ENCODE measurements around the gene STK32A.

The STK32A gene

GRCh38 chr5:147427521-147428401 lies 192.9 kb downstream of the STK32A start:
- DNase-seq: no peak

- no peak for DNase-seq
Observed at GRCh38 chr5:147430628-147431027, 195.8 kb downstream of the STK32A start.

- no peak for DNase-seq
Observed at GRCh38 chr5:147431586-147431985, 196.8 kb downstream of the STK32A start.

- no peak for DNase-seq
Observed at GRCh38 chr5:147432323-147432722, 197.5 kb downstream of the STK32A start.

GRCh38 chr5:147434049-147434448 lies 199.2 kb downstream of the STK32A start:
- no peak for DNase-seq

GRCh38 chr5:147436596-147436995 lies 201.8 kb downstream of the STK32A start:
- no peak for DNase-seq

GRCh38 chr5:147437161-147437596 lies 202.4 kb downstream of the STK32A start:
- DNase-seq: no peak
